GM12891 (cell line): ENCODE measurements around the gene SPATA18.

Experiments
- POLR2A ChIP-seq: IDR thresholded peaks from 2 replicates; pipeline ENCODE4 v1.6.1; 2011; ENCODE audit warnings: low read depth, low read length, control low read depth
- POLR2AphosphoS5 ChIP-seq: IDR thresholded peaks from 2 replicates; pipeline ENCODE4 v1.6.1; 2011; ENCODE audit warnings: low read depth, low read length, control low read depth
- POU2F2 ChIP-seq: IDR thresholded peaks from 2 replicates; pipeline ENCODE4 v1.6.1; 2011; ENCODE audit warnings: low read depth, mild to moderate bottlenecking, control low read depth, low read length, moderate library complexity
- SPI1 ChIP-seq: IDR thresholded peaks from 2 replicates; pipeline ENCODE4 v1.6.1; 2011; ENCODE audit warnings: low read depth, low read length, control low read depth
- TAF1 ChIP-seq: IDR thresholded peaks from 2 replicates; pipeline ENCODE4 v1.6.1; 2011; ENCODE audit warnings: low read depth, low read length, control low read depth

DNA sequence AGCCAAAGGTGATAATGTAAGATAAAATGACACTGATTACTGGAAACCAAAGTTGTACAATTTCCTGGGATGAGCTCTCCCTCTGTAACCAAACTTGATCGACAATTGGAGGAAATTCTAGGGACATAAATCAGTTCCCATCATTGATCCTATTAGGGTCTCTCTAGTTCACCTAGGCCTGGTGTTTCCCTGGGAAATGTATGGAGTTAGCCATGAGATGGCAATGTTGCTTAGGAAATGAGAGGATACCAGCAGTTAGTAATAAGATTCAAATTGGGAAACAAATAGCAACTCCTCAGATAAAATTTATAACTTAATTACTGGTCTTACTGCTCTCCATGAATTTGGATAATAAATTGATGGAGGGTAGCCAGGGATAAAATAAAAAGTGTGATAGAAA is 52.2 kb downstream of the SPATA18 start:
- TF ChIP-seq POLR2AphosphoS5 (no peak), POLR2A (no peak), TAF1 (no peak), SPI1 (no peak), POU2F2 (no peak)
